HCT116 (cell line): Measurements from ENCODE around the gene OLFML2A. TPM values are rescaled to one million over a fixed set of nuclear protein-coding genes. Genes with fewer than 3 reads are reported as not detected.
A peak's percentile ranks its signal among the peaks of the same experiment; 100 is the strongest.

Source experiments
- ATAC-seq: fragments of 200-7000 bp; cut with Tn5 transposase; 2 replicates; pipeline ENCODE4 v1.9.1; 2020; ENCODE audit warnings: mild to moderate bottlenecking, moderate library complexity
- BruUV-seq: library from RNA; stranded (reverse); fragments of 400-500 nt; replicated peaks from 2 replicates; lab custom pipeline; 2021; lab: Mats Ljungman, UMichigan
- CTCF ChIA-PET: fragments of 300-600 bp; sonication (Branson Sonifier 250); formaldehyde crosslinking; loops from one replicate; lab custom pipeline; 2021; ENCODE audit warnings: antibody characterized with exemption; lab: Charles Lee
- POLR2A ChIA-PET: fragments of 300-600, 350-600 bp; sonication (Branson Sonifier 250); formaldehyde crosslinking; loops from one replicate; lab custom pipeline; 2021; ENCODE audit warnings: antibody characterized with exemption; lab: Charles Lee
- RAD21 ChIA-PET, 2 experiments: fragments of 300-600 bp; sonication (Branson Sonifier 250); formaldehyde crosslinking; loops; one replicate each; lab custom pipeline; 2023; ENCODE audit warnings: low total read pairs in 2 of 2; ENCODE audit not compliant: uncharacterized antibody in 2 of 2, unreplicated experiment in 2 of 2, low non-redundant PET in 1 of 2; lab: Charles Lee
- DNase-seq: peaks from one replicate; pipeline ENCODE4 v3.0.0-alpha.2; 2010; ENCODE audit warnings: low read depth, low spot score
- H2AFZ ChIP-seq: fragments of 200-600 bp; shearing (Covaris generic), sonication (generic); 2 replicates; pipeline ENCODE4 v1.6.1; 2017; ENCODE audit warnings: low read depth, mixed run types, mixed read lengths, antibody characterized with exemption, low read length; ENCODE audit not compliant: poor library complexity, severe bottlenecking
- H3K27ac ChIP-seq: 2 replicates; pipeline ENCODE4 v1.5.1; 2012; ENCODE audit warnings: low read depth, low read length
- H3K27me3 ChIP-seq: fragments of 200-600 bp; sonication (generic); 2 replicates; pipeline ENCODE4 v1.6.1; 2016; ENCODE audit warnings: mixed run types, low read length, mixed read lengths; ENCODE audit not compliant: insufficient read depth
- H3K36me3 ChIP-seq, 2 experiments: fragments of 200-500 bp in 1 of 2; fragments of 200-600 bp in 1 of 2; sonication (Bioruptor generic) in 1 of 2; sonication (generic) in 1 of 2; 2 replicates each; pipeline versions ENCODE4 v1.5.1 to v1.6.1; 2014 to 2016; ENCODE audit warnings: low read length in 2 of 2, inconsistent platforms in 1 of 2, mixed read lengths in 1 of 2, mixed run types in 1 of 2; ENCODE audit not compliant: insufficient read depth in 2 of 2, control insufficient read depth in 1 of 2
- H3K4me1 ChIP-seq, 2 experiments: fragments of 200-600 bp in 1 of 2; sonication (generic) in 1 of 2; 2 replicates each; pipeline versions ENCODE4 v1.5.1 to v1.6.1; 2012 to 2017; ENCODE audit warnings: low read length in 2 of 2, inconsistent platforms in 1 of 2, mild to moderate bottlenecking in 1 of 2, mixed read lengths in 1 of 2, mixed run types in 1 of 2, moderate library complexity in 1 of 2; ENCODE audit not compliant: insufficient read depth in 2 of 2, control insufficient read depth in 1 of 2
- H3K4me2 ChIP-seq: fragments of 200-600 bp; sonication (generic); 2 replicates; pipeline ENCODE4 v1.6.1; 2017; ENCODE audit warnings: mixed run types, low read length, mixed read lengths
- H3K4me3 ChIP-seq, 2 experiments: fragments of 200-600 bp in 1 of 2; sonication (generic) in 1 of 2; replicated peaks in 1 of 2; 2 replicates each; pipeline ENCODE4 v1.5.1; 2011 to 2016; ENCODE audit warnings: low read length in 2 of 2, control low read depth in 1 of 2, low read depth in 1 of 2, mild to moderate bottlenecking in 1 of 2, mixed read lengths in 1 of 2, mixed run types in 1 of 2
- H3K79me2 ChIP-seq: fragments of 200-600 bp; sonication (generic); 2 replicates; pipeline ENCODE4 v1.6.1; 2017; ENCODE audit warnings: mild to moderate bottlenecking, mixed run types, low read length, moderate library complexity, mixed read lengths; ENCODE audit not compliant: insufficient read depth
- H3K9ac ChIP-seq: fragments of 200-600 bp; sonication (generic); 2 replicates; pipeline ENCODE4 v1.6.1; 2016; ENCODE audit warnings: low read length, mixed read lengths
- H3K9me2 ChIP-seq: fragments of 200-600 bp; sonication (generic), shearing (Covaris generic); 2 replicates; pipeline ENCODE4 v1.6.1; 2017; ENCODE audit warnings: mixed run types, mild to moderate bottlenecking, moderate library complexity; ENCODE audit not compliant: insufficient read depth
- H3K9me3 ChIP-seq, 2 experiments: fragments of 200-500 bp in 1 of 2; fragments of 200-600 bp in 1 of 2; sonication (Bioruptor generic) in 1 of 2; sonication (generic) in 1 of 2; 2 replicates each; pipeline ENCODE4 v1.6.1; 2014 to 2017; ENCODE audit warnings: low read length in 2 of 2, mixed read lengths in 2 of 2, inconsistent platforms in 1 of 2, low read depth in 1 of 2, mild to moderate bottlenecking in 1 of 2, mixed run types in 1 of 2, moderate library complexity in 1 of 2; ENCODE audit not compliant: control insufficient read depth in 1 of 2, insufficient read depth in 1 of 2
- H4K20me1 ChIP-seq: fragments of 200-600 bp; sonication (generic), shearing (Covaris generic); 2 replicates; pipeline ENCODE4 v1.6.1; 2017; ENCODE audit warnings: mixed run types, mild to moderate bottlenecking, moderate library complexity; ENCODE audit not compliant: insufficient read depth
- CTCF ChIP-seq, 3 experiments: fragments of 200-600 bp in 1 of 3; sonication (generic) in 1 of 3; IDR thresholded peaks in 2 of 3; conservative IDR thresholded peaks in 1 of 3; 2 replicates each; pipeline ENCODE4 v1.5.1; 2012 to 2017; ENCODE audit warnings: low read depth in 2 of 3, low read length in 2 of 3, antibody characterized with exemption in 1 of 3, borderline replicate concordance in 1 of 3, control low read depth in 1 of 3, mild to moderate bottlenecking in 1 of 3, mixed read lengths in 1 of 3, mixed run types in 1 of 3, moderate library complexity in 1 of 3; ENCODE audit not compliant: insufficient read depth in 1 of 3
- EGR1 ChIP-seq: IDR thresholded peaks from 2 replicates; pipeline ENCODE4 v1.6.1; 2012; ENCODE audit warnings: low read depth
- ELF1 ChIP-seq: IDR thresholded peaks from 2 replicates; pipeline ENCODE4 v1.6.1; 2012; ENCODE audit warnings: low read depth, borderline replicate concordance
- EZH2 ChIP-seq: fragments of 200-600 bp; sonication (generic); IDR thresholded peaks from 2 replicates; pipeline ENCODE4 v1.6.1; 2017; ENCODE audit warnings: antibody characterized with exemption, mixed run types
- JUND ChIP-seq: IDR thresholded peaks from 2 replicates; pipeline ENCODE4 v1.6.1; 2012
- MAX ChIP-seq: IDR thresholded peaks from 2 replicates; pipeline ENCODE4 v1.6.1; 2012
- POLR2A ChIP-seq: IDR thresholded peaks from 2 replicates; pipeline ENCODE4 v1.7.0; 2011; ENCODE audit warnings: borderline replicate concordance; ENCODE audit not compliant: insufficient read depth, insufficient read length; ENCODE audit errors: extremely low read depth
- REST ChIP-seq: IDR thresholded peaks from 2 replicates; pipeline ENCODE4 v1.6.1; 2012; ENCODE audit warnings: low read depth
- SIN3A ChIP-seq: IDR thresholded peaks from 2 replicates; pipeline ENCODE4 v1.6.1; 2012; ENCODE audit warnings: low read depth
- SRF ChIP-seq: IDR thresholded peaks from 2 replicates; pipeline ENCODE4 v1.6.1; 2012; ENCODE audit warnings: low read depth
- ZFX ChIP-seq: fragments of 450-650 bp; IDR thresholded peaks from 2 replicates; pipeline ENCODE4 v1.6.1; 2017
- ZNF274 ChIP-seq: fragments of 200-500 bp; sonication (Bioruptor generic); IDR thresholded peaks from 2 replicates; pipeline ENCODE4 v1.6.1; 2014; ENCODE audit warnings: mild to moderate bottlenecking, low read depth, low read length, inconsistent platforms
- intact Hi-C: fragments of 100-400 bp; cut with micrococcal nuclease; formaldehyde crosslinking; loops from 2 replicates; pipeline ENCODE4 v1.10.0; 2022
- total RNA-seq: library from RNA; stranded (reverse); gene quantifications from one replicate; pipeline ENCODE4 v1.2.1, GENCODE V29; 2021; ENCODE audit not compliant: unreplicated experiment

The OLFML2A gene
- total RNA-seq, 1 experiment from 2014 or later: 6.3 TPM

- DNase-seq (no peak), ATAC-seq (no peak)
- CTCF ChIA-PET: interaction anchor here (11.7 kb wide), 1 partner anchor 86 kb away, joined by 601 read pairs; the partner anchor contains the start of genes NR6A1 and OLFML2A
- POLR2A ChIA-PET: interaction anchor here (1.7 to 2.6 kb wide), 2 partner anchors 12 to 89 kb away, joined by 4 to 7 read pairs; partner anchors contain the start of gene NR6A1
- TF ChIP-seq JUND: no peak
- TF ChIP-seq EGR1: no peak
- no peak for TF ChIP-seq REST
- no peak for TF ChIP-seq MAX
- no peak for TF ChIP-seq SIN3A
- no peak for TF ChIP-seq CTCF (IDR thresholded peaks at IDR 0.05 in 2 of 3, conservative IDR thresholded peaks at IDR 0.05 in 1 of 3; ENCODE audit: borderline replicate concordance in 1 of 3, insufficient read depth in 1 of 3, low read depth in 2 of 3, low read length in 2 of 3)
- TF ChIP-seq ZFX: no peak
- TF ChIP-seq EZH2: no peak
- no peak for TF ChIP-seq POLR2A
- no peak for TF ChIP-seq ELF1
- no peak for TF ChIP-seq ZNF274
- no peak for TF ChIP-seq SRF
- peaks cover 19 to 57% of the 10 kb centered on the region in 2 experiments for H3K4me1 ChIP-seq
- RAD21 ChIA-PET: no interaction called here
- no TSS peak for BruUV-seq
- peak overlapping the region; percentile 89 to 100 for H3K4me3 ChIP-seq
- H3K9ac ChIP-seq: peak overlapping the region; percentile 92
- H3K27me3 ChIP-seq: no peaks in the 10 kb centered on the region
- no peaks in the 10 kb centered on the region for H3K9me2 ChIP-seq
- no peak overlapping the region for H2AFZ ChIP-seq
- peaks cover 43% of the 10 kb centered on the region for H3K79me2 ChIP-seq
- intact Hi-C loops: loop anchor here (5.0 to 10.0 kb wide), 2 partner anchors 282 to 445 kb away; partner anchors contain the start of genes PSMB7 and SCAI
- H3K36me3 ChIP-seq: peaks cover 33 to 46% of the 10 kb centered on the region in 2 experiments
- H3K4me2 ChIP-seq: peak overlapping the region; percentile 96
- peak overlapping the region; percentile 96 for H3K27ac ChIP-seq
- H3K9me3 ChIP-seq: no peaks in the 10 kb centered on the region
- peaks cover 50% of the 10 kb centered on the region for H4K20me1 ChIP-seq
These were observed 83.1 kb downstream of the OLFML2A start for GRCh38 chr9:124859803-124860581.
